Adrenal gland (tissue), 12 donors: ENCODE results near the gene SPATS2. TPM values are rescaled to one million over a fixed set of nuclear protein-coding genes. Genes with fewer than 3 reads are reported as not detected.

ENCODE experiments used
- DNase-seq, 7 donors: peaks; one replicate each; pipeline ENCODE4 v3.0.0-alpha.2; 2019 to 2020
- H3K27ac ChIP-seq, 5 donors: fragments of 200-600 bp; sonication (generic) in 4 of 5; 1 replicate in 3 of 5; 2 replicates in 2 of 5; pipeline versions ENCODE4 v1.5.1 to v1.8.0; 2016 to 2020; ENCODE audit warnings: mild to moderate bottlenecking in 1 of 5
- H3K27me3 ChIP-seq: fragments of 200-600 bp; 2 replicates; pipeline ENCODE4 v1.8.0; 2021
- H3K36me3 ChIP-seq, 2 donors: fragments of 200-600 bp; replicated peaks in 1 of 2; 1 replicate in 1 of 2; 2 replicates in 1 of 2; pipeline versions ENCODE4 v1.5.1 to v1.8.0; 2018 to 2022
- H3K4me1 ChIP-seq, 2 donors: fragments of 200-600 bp; replicated peaks in 1 of 2; 1 replicate in 1 of 2; 2 replicates in 1 of 2; pipeline versions ENCODE4 v1.5.1 to v1.8.0; 2018 to 2021
- H3K4me3 ChIP-seq, 4 donors: fragments of 200-600 bp; sonication (generic) in 3 of 4; one replicate each; pipeline ENCODE4 v1.5.1; 2016 to 2018
- H3K9me3 ChIP-seq, 3 donors: fragments of 200-600 bp; sonication (generic) in 1 of 3; replicated peaks in 1 of 3; 1 replicate in 2 of 3; 2 replicates in 1 of 3; pipeline versions ENCODE4 v1.5.1 to v1.8.0; 2016 to 2021
- CTCF ChIP-seq, 6 experiments: fragments of 450-650 bp in 4 of 6; fragments of 200-600 bp in 2 of 6; sonication (generic) in 1 of 6; IDR thresholded peaks; 1 replicate in 5 of 6; 2 replicates in 1 of 6; pipeline versions ENCODE4 v1.5.1 to v1.8.0; 2016 to 2021; ENCODE audit warnings: antibody characterized with exemption in 6 of 6, mild to moderate bottlenecking in 2 of 6, moderate library complexity in 1 of 6
- POLR2A ChIP-seq, 2 donors: fragments of 450-650 bp; IDR thresholded peaks; one replicate each; pipeline ENCODE4 v1.6.1; 2017; ENCODE audit warnings: antibody characterized with exemption in 2 of 2, mild to moderate bottlenecking in 2 of 2, moderate library complexity in 1 of 2
- WGBS, 4 donors: extraction: QIAGEN DNeasy Blood & Tissue Kit in 2 of 4; methylation state at CpG; one replicate each; pipeline versions ENCODE4 v1.1.5 to v1.1.7; 2013 to 2017; 5-methylcytosine and 5-hydroxymethylcytosine counted together
- intact Hi-C, 2 donors: fragments of 100-400 bp; cut with DNase I; formaldehyde crosslinking; loops; one replicate each; pipeline versions ENCODE4 v1.14.1 to v1.15.0; 2022 to 2023
- polyA plus RNA-seq, 3 donors: library from polyadenylated mRNA; stranded (reverse); fragments of 200-250 nt in 2 of 3; fragments of 350-450 nt in 1 of 3; fragmentation: Illumina TruSeq in 1 of 3; extraction: RNeasy Lipid Tissue Mini Kit (QIAGEN cat#74804) in 1 of 3; gene quantifications; one replicate each; pipeline ENCODE4 v1.2.3, GENCODE V29; 2013 to 2014
- total RNA-seq, 9 donors: library from RNA; depleted of rRNA in 4 of 9; stranded (reverse); fragments of >200 nt in 4 of 9; fragments of 120-200 nt in 1 of 9; fragmentation: NEBNext Ultra II Directional in 1 of 9; extraction: Animal tissue kit (Norgen Biotek cat#: 25700) in 1 of 9; gene quantifications; one replicate each; pipeline versions ENCODE4 v1.1.0 to v1.2.4, GENCODE V29; 2013 to 2023
- donor health status: healthy with polysubstance abuse.
- donor health status: Bipolar disorder and iron deficiency.
- donor health status: DM: yes; HTN: yes; CAD: no.
- donor health status: DM: no; HTN: no; CAD: no.
- donor health status: DM: no; HTN: no; CAD: no.
- donor health status: DM: yes; HTN: yes; CAD: no.

SPATS2 gene
- total and polyA plus RNA-seq, 12 donors, result 4.9 to 23.1 (median 15.1) TPM

- intact Hi-C loops, result no loop called here
- Histone ChIP-seq H3K27me3 (no peaks in the 10 kb centered on the region), H3K36me3 (no peaks in the 10 kb centered on the region), H3K4me3 (no peak overlapping the region), H3K9me3 (no peaks in the 10 kb centered on the region), H3K4me1 (no peaks in the 10 kb centered on the region), H3K27ac (no peak overlapping the region)
- no peak for TF ChIP-seq POLR2A (IDR thresholded peaks at IDR 0.05)
- TF ChIP-seq CTCF (IDR thresholded peaks at IDR 0.05), result no peak
- 86 to 94% (median 91%) methylated on average over 3 to 10 of the region's 10 CpGs for WGBS, 4 donors
- DNase-seq, result no peak
Observed at GRCh38 chr12:49478949-49479664, 111.8 kb downstream of the SPATS2 start.

GRCh38 chr12:49482095-49483051 is 115.1 kb downstream of the SPATS2 start:
- Histone ChIP-seq H3K27me3 (no peaks in the 10 kb centered on the region), H3K27ac (no peak overlapping the region), H3K4me3 (no peak overlapping the region), H3K36me3 (no peaks in the 10 kb centered on the region), H3K9me3 (no peaks in the 10 kb centered on the region), H3K4me1 (no peaks in the 10 kb centered on the region)
- 89 to 95% (median 92%) methylated on average over 6 of the region's 6 CpGs for WGBS, 4 donors
- intact Hi-C loops, result no loop called here
- no peak for TF ChIP-seq CTCF (IDR thresholded peaks at IDR 0.05)
- no peak for TF ChIP-seq POLR2A (IDR thresholded peaks at IDR 0.05)
- DNase-seq, result no peak

GRCh38 chr12:49483619-49484018 is 116.4 kb downstream of the SPATS2 start:
- Histone ChIP-seq H3K36me3 (no peaks in the 10 kb centered on the region), H3K27ac (no peak overlapping the region), H3K27me3 (no peaks in the 10 kb centered on the region), H3K9me3 (no peaks in the 10 kb centered on the region), H3K4me3 (no peak overlapping the region), H3K4me1 (no peaks in the 10 kb centered on the region)
- no peak for DNase-seq
- intact Hi-C loops, result no loop called here
- TF ChIP-seq POLR2A (IDR thresholded peaks at IDR 0.05), result no peak
- WGBS, 4 donors, result 87 to 90% (median 88%) methylated on average over 1 of the region's 1 CpG

- TF ChIP-seq CTCF (IDR thresholded peaks at IDR 0.05) (no peak), POLR2A (IDR thresholded peaks at IDR 0.05) (no peak)
- peaks cover 0 to 12% of the 10 kb centered on the region in 2 donors for H3K4me1 ChIP-seq
- no peaks in the 10 kb centered on the region for H3K9me3 ChIP-seq
- no peak for DNase-seq
- intact Hi-C loops, result no loop called here
- 95 to 100% (median 98%) methylated on average over 1 to 2 of the region's 2 CpGs for WGBS, 4 donors
- no peaks in the 10 kb centered on the region for H3K36me3 ChIP-seq
- no peak overlapping the region for H3K27ac ChIP-seq
- H3K4me3 ChIP-seq, result no peak overlapping the region
- no peaks in the 10 kb centered on the region for H3K27me3 ChIP-seq
Observed at GRCh38 chr12:49487605-49488004, 120.3 kb downstream of the SPATS2 start.
